ENCODE measurements around the gene SERINC1. TPM values are rescaled to one million over a fixed set of nuclear protein-coding genes. Genes with fewer than 3 reads are reported as not detected.
"Not testable (repeated sequence)": the region's sequence is repeated elsewhere in the genome, so short reads cannot be mapped to it uniquely, and the experiment has no call there.

The SERINC1 gene
- polyA plus RNA-seq, 4 donors: 35.3 to 164 (median 71.6) TPM

DNA sequence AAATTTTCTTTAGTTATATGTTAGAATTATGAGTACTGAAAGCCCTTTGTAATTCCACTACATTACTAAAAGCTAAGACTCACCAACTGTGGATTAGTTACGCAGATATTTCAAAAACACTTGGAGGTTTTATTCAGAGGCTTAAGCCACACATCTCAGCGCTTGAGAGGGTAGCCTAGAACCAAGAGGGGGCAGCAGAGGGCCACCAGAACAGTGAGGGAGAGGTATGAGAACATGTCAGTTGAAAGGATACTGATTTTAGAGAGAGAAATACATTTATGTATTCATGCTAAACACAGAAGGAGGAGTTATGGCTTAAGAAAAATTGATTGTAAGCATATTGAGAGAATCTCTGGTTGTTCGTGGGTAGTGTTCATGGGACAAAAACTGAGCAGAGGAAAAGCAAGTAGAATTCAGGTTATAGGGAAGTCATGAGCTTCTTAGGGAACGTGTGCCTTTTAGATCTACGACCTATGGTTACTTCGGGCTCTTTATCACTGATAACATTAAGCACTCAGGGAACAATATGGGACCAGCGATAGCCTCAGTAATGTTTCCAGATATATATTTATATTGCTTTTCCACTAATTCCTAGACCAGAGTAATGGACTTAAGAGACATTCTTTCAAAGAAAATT is 20.4 kb upstream of the SERINC1 start:
- no peaks in the 10 kb centered on the region for H3K4me1 ChIP-seq (ENCODE audit: control insufficient read depth in 3 of 3, insufficient read depth in 2 of 3, low read depth in 1 of 3, low read length in 2 of 3)
- H3K36me3 ChIP-seq (ENCODE audit: control insufficient read depth in 3 of 3, insufficient read depth in 2 of 3, low read depth in 1 of 3, low read length in 3 of 3): no peaks in the 10 kb centered on the region
- 12 to 23% (median 12%) methylated on average over 7 of the region's 7 CpGs for whole genome bisulfite sequencing, 3 donors
- H3K27ac ChIP-seq (ENCODE audit: low read depth in 1 of 3, low read length in 2 of 3): no peak overlapping the region
- H3K9me3 ChIP-seq (ENCODE audit: control insufficient read depth in 2 of 2, insufficient read depth in 1 of 2, low read depth in 1 of 2, low read length in 1 of 2): peaks cover 2 to 7% of the 10 kb centered on the region in 2 donors
- no peaks in the 10 kb centered on the region for H3K27me3 ChIP-seq (ENCODE audit: control insufficient read depth in 3 of 3, insufficient read depth in 3 of 3, low read length in 3 of 3)
- FAIRE-seq (peak; percentile 15), DNase-seq (peak; percentile 79 to 81)
- no peak overlapping the region for H3K4me3 ChIP-seq (ENCODE audit: low read depth in 1 of 3, low read length in 3 of 3)

DNA sequence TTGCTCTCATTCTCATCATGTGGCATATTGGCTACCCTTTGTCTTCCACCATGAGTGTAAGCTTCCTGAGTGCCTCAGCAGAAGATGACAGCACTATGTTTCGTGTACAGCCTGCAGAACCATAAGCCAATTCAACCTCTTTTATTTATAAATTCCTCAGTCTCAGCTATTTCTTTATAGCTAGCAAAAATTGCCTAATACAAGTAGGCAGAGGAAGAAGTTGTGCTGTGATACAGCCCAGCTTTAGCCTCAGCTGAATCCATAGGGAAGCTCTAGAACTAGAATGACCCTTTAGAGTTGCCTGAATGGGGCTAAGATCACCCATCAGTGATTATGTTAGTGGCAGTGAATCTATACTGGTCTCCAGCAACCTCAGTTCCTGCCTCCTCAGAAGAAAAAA is 19.0 kb upstream of the SERINC1 start:
- WGBS, 3 donors: 76 to 100% (median 77%) methylated on average over 1 of the region's 1 CpG
- Histone ChIP-seq H3K4me3 (ENCODE audit: low read depth in 1 of 3, low read length in 3 of 3) (no peak overlapping the region), H3K4me1 (ENCODE audit: control insufficient read depth in 3 of 3, insufficient read depth in 2 of 3, low read depth in 1 of 3, low read length in 2 of 3) (no peaks in the 10 kb centered on the region), H3K36me3 (ENCODE audit: control insufficient read depth in 3 of 3, insufficient read depth in 2 of 3, low read depth in 1 of 3, low read length in 3 of 3) (no peaks in the 10 kb centered on the region), H3K27ac (ENCODE audit: low read depth in 1 of 3, low read length in 2 of 3) (no peak overlapping the region), H3K27me3 (ENCODE audit: control insufficient read depth in 3 of 3, insufficient read depth in 3 of 3, low read length in 3 of 3) (no peaks in the 10 kb centered on the region), H3K9me3 (ENCODE audit: control insufficient read depth in 2 of 2, insufficient read depth in 1 of 2, low read depth in 1 of 2, low read length in 1 of 2) (peaks cover 2 to 3% of the 10 kb centered on the region in 2 donors)
- FAIRE-seq (no peak), DNase-seq (no peak)

- no peak overlapping the region for H3K4me3 ChIP-seq (ENCODE audit: low read depth in 1 of 3, low read length in 3 of 3)
- no peaks in the 10 kb centered on the region for H3K4me1 ChIP-seq (ENCODE audit: control insufficient read depth in 3 of 3, insufficient read depth in 2 of 3, low read depth in 1 of 3, low read length in 2 of 3)
- no peak for DNase-seq
- no peaks in the 10 kb centered on the region for H3K36me3 ChIP-seq (ENCODE audit: control insufficient read depth in 3 of 3, insufficient read depth in 2 of 3, low read depth in 1 of 3, low read length in 3 of 3)
- no peak for FAIRE-seq
- 68 to 83% (median 82%) methylated on average over 4 of the region's 4 CpGs for whole genome bisulfite sequencing, 3 donors
- no peaks in the 10 kb centered on the region for H3K27me3 ChIP-seq (ENCODE audit: control insufficient read depth in 3 of 3, insufficient read depth in 3 of 3, low read length in 3 of 3)
- no peak overlapping the region for H3K27ac ChIP-seq (ENCODE audit: low read depth in 1 of 3, low read length in 2 of 3)
- no peaks in the 10 kb centered on the region for H3K9me3 ChIP-seq (ENCODE audit: control insufficient read depth in 2 of 2, insufficient read depth in 1 of 2, low read depth in 1 of 2, low read length in 1 of 2)
Observed at GRCh38 chr6:122484760-122485159, 13.2 kb upstream of the SERINC1 start.

- H3K9me3 ChIP-seq (ENCODE audit: control insufficient read depth in 2 of 2, insufficient read depth in 1 of 2, low read depth in 1 of 2, low read length in 1 of 2): no peaks in the 10 kb centered on the region
- WGBS, 3 donors: 70 to 89% (median 71%) methylated on average over 7 of the region's 7 CpGs
- no peaks in the 10 kb centered on the region for H3K36me3 ChIP-seq (ENCODE audit: control insufficient read depth in 3 of 3, insufficient read depth in 2 of 3, low read depth in 1 of 3, low read length in 3 of 3)
- no peak overlapping the region for H3K27ac ChIP-seq (ENCODE audit: low read depth in 1 of 3, low read length in 2 of 3)
- H3K4me3 ChIP-seq (ENCODE audit: low read depth in 1 of 3, low read length in 3 of 3): no peak overlapping the region
- no peaks in the 10 kb centered on the region for H3K27me3 ChIP-seq (ENCODE audit: control insufficient read depth in 3 of 3, insufficient read depth in 3 of 3, low read length in 3 of 3)
- FAIRE-seq: no peak
- no peak for DNase-seq
- no peaks in the 10 kb centered on the region for H3K4me1 ChIP-seq (ENCODE audit: control insufficient read depth in 3 of 3, insufficient read depth in 2 of 3, low read depth in 1 of 3, low read length in 2 of 3)
Observed at GRCh38 chr6:122482750-122483080, 11.1 kb upstream of the SERINC1 start.

DNA sequence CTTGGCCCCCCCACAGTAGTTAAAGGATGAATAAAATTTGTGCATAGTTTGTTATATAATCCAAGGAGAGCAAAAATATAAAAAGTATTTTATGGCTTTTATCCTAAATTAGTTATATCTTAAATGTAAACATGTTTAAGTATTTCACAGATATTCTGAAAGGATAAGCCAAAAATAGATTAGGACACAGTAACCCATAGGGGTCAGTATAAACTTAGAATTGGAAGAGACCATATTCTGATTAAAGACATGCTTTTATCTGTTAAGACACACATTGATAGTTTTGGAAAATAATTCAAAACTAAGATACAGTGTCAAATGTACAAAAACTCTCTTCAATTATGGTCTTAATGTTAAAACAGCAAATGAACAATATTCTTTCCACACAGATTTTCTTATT is 4.5 kb upstream of the SERINC1 start:
- H3K27me3 ChIP-seq (ENCODE audit: control insufficient read depth in 3 of 3, insufficient read depth in 3 of 3, low read length in 3 of 3): no peaks in the 10 kb centered on the region
- DNase-seq (peak in 1 of 2 donors; percentile 2), FAIRE-seq (peak; percentile 88)
- H3K27ac ChIP-seq (ENCODE audit: low read depth in 1 of 3, low read length in 2 of 3): no peak overlapping the region
- no peaks in the 10 kb centered on the region for H3K9me3 ChIP-seq (ENCODE audit: control insufficient read depth in 2 of 2, insufficient read depth in 1 of 2, low read depth in 1 of 2, low read length in 1 of 2)
- no peaks in the 10 kb centered on the region for H3K36me3 ChIP-seq (ENCODE audit: control insufficient read depth in 3 of 3, insufficient read depth in 2 of 3, low read depth in 1 of 3, low read length in 3 of 3)
- no peaks in the 10 kb centered on the region for H3K4me1 ChIP-seq (ENCODE audit: control insufficient read depth in 3 of 3, insufficient read depth in 2 of 3, low read depth in 1 of 3, low read length in 2 of 3)
- no peak overlapping the region for H3K4me3 ChIP-seq (ENCODE audit: low read depth in 1 of 3, low read length in 3 of 3)

- Histone ChIP-seq H3K27me3 (ENCODE audit: control insufficient read depth in 3 of 3, insufficient read depth in 3 of 3, low read length in 3 of 3) (no peaks in the 10 kb centered on the region), H3K4me1 (ENCODE audit: control insufficient read depth in 3 of 3, insufficient read depth in 2 of 3, low read depth in 1 of 3, low read length in 2 of 3) (peaks cover 0 to 3% (median 2%) of the 10 kb centered on the region in 3 donors), H3K27ac (ENCODE audit: low read depth in 1 of 3, low read length in 2 of 3) (peak overlapping the region; percentile 91 to 99 (median 95)), H3K4me3 (ENCODE audit: low read depth in 1 of 3, low read length in 3 of 3) (peak overlapping the region; percentile 45 to 93 (median 88)), H3K36me3 (ENCODE audit: control insufficient read depth in 3 of 3, insufficient read depth in 2 of 3, low read depth in 1 of 3, low read length in 3 of 3) (peaks cover 0 to 4% (median 0%) of the 10 kb centered on the region in 3 donors), H3K9me3 (ENCODE audit: control insufficient read depth in 2 of 2, insufficient read depth in 1 of 2, low read depth in 1 of 2, low read length in 1 of 2) (no peaks in the 10 kb centered on the region)
- FAIRE-seq: no peak
- no peak for DNase-seq
- 1 to 2% (median 1%) methylated on average over 8 of the region's 8 CpGs for WGBS, 3 donors
Observed at GRCh38 chr6:122472022-122472340, 374 bp upstream of the SERINC1 start.

DNA sequence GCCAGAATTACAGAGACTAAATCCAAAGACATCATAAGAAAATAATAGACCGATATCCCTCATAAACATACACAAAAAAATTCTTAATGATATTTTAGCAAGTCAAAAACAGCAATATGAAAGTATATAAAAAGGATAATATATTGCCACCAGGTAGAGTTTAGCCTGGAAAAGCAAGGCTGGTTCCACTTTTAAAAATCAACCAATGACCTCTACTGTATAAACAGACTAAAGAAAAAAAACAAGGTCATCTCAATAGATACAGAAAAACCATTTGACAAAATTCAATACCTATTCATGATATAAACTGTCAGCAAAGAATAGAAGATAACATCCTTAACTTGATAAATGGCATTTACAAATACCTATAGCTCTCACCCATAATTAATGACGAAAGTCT is 9.7 kb downstream of the SERINC1 start:
- no peak for FAIRE-seq
- Histone ChIP-seq H3K9me3 (ENCODE audit: control insufficient read depth in 2 of 2, insufficient read depth in 1 of 2, low read depth in 1 of 2, low read length in 1 of 2) (no peaks in the 10 kb centered on the region), H3K4me1 (ENCODE audit: control insufficient read depth in 3 of 3, insufficient read depth in 2 of 3, low read depth in 1 of 3, low read length in 2 of 3) (peaks cover 3 to 4% (median 3%) of the 10 kb centered on the region in 3 donors), H3K36me3 (ENCODE audit: control insufficient read depth in 3 of 3, insufficient read depth in 2 of 3, low read depth in 1 of 3, low read length in 3 of 3) (peaks cover 0 to 11% (median 3%) of the 10 kb centered on the region in 3 donors), H3K27me3 (ENCODE audit: control insufficient read depth in 3 of 3, insufficient read depth in 3 of 3, low read length in 3 of 3) (no peaks in the 10 kb centered on the region), H3K4me3 (ENCODE audit: low read depth in 1 of 3, low read length in 3 of 3) (no peak overlapping the region), H3K27ac (ENCODE audit: low read depth in 1 of 3, low read length in 2 of 3) (no peak overlapping the region)
- WGBS, 3 donors: 93 to 99% (median 96%) methylated on average over 2 of the region's 2 CpGs
- no peak for DNase-seq

- not testable (repeated sequence) for FAIRE-seq; H3K4me3 ChIP-seq (ENCODE audit: low read depth in 1 of 3, low read length in 3 of 3); H3K27me3 ChIP-seq (ENCODE audit: control insufficient read depth in 3 of 3, insufficient read depth in 3 of 3, low read length in 3 of 3); H3K9me3 ChIP-seq (ENCODE audit: control insufficient read depth in 2 of 2, insufficient read depth in 1 of 2, low read depth in 1 of 2, low read length in 1 of 2); H3K27ac ChIP-seq (ENCODE audit: low read depth in 1 of 3, low read length in 2 of 3); H3K4me1 ChIP-seq (ENCODE audit: control insufficient read depth in 3 of 3, insufficient read depth in 2 of 3, low read depth in 1 of 3, low read length in 2 of 3); H3K36me3 ChIP-seq (ENCODE audit: control insufficient read depth in 3 of 3, insufficient read depth in 2 of 3, low read depth in 1 of 3, low read length in 3 of 3); DNase-seq
- WGBS, 3 donors: 90 to 96% (median 93%) methylated on average over 8 of the region's 8 CpGs
Observed at GRCh38 chr6:122459865-122460416, 11.7 kb downstream of the SERINC1 start.

GRCh38 chr6:122459240-122459639 is 12.4 kb downstream of the SERINC1 start:
- no peak overlapping the region for H3K27ac ChIP-seq (ENCODE audit: low read depth in 1 of 3, low read length in 2 of 3)
- H3K27me3 ChIP-seq (ENCODE audit: control insufficient read depth in 3 of 3, insufficient read depth in 3 of 3, low read length in 3 of 3): no peaks in the 10 kb centered on the region
- H3K36me3 ChIP-seq (ENCODE audit: control insufficient read depth in 3 of 3, insufficient read depth in 2 of 3, low read depth in 1 of 3, low read length in 3 of 3): peaks cover 0 to 10% (median 7%) of the 10 kb centered on the region in 3 donors
- H3K9me3 ChIP-seq (ENCODE audit: control insufficient read depth in 2 of 2, insufficient read depth in 1 of 2, low read depth in 1 of 2, low read length in 1 of 2): no peaks in the 10 kb centered on the region
- no peak for FAIRE-seq
- 44 to 61% (median 53%) methylated on average over 2 of the region's 2 CpGs for WGBS, 3 donors
- DNase-seq: no peak
- no peak overlapping the region for H3K4me3 ChIP-seq (ENCODE audit: low read depth in 1 of 3, low read length in 3 of 3)
- peaks cover 3 to 5% (median 4%) of the 10 kb centered on the region in 3 donors for H3K4me1 ChIP-seq (ENCODE audit: control insufficient read depth in 3 of 3, insufficient read depth in 2 of 3, low read depth in 1 of 3, low read length in 2 of 3)
